Erythroblast (primary cell): ENCODE results near the gene CD86.

Experiments
- GATA1 ChIP-seq: IDR thresholded peaks from 2 replicates; pipeline ENCODE4 v1.6.1; 2011; ENCODE audit warnings: low read depth, mild to moderate bottlenecking, control low read depth, low read length, moderate library complexity
- POLR2A ChIP-seq: IDR thresholded peaks from 2 replicates; pipeline ENCODE4 v1.6.1; 2011; ENCODE audit warnings: mild to moderate bottlenecking, low read length

DNA sequence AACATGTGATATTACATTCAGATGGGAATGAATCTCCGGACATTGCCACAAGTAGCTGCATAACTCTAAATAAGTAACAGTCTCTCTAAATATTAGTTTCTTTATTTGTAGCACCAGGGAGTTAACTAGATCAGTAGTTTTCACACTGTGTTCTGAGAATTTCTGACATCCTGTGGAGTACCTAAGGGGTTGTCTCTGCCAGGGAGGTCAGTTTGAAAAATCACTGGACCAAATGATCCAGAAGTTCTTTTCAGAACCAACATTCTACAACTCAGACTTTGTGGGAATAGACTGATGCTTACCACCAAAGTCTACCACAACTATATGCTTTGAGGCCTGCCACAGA lies 24.1 kb upstream of the CD86 start:
- no peak for TF ChIP-seq POLR2A
- no peak for TF ChIP-seq GATA1
